MCF 10A (cell line): ENCODE results near the gene TMC3. TPM values are rescaled to one million over a fixed set of nuclear protein-coding genes. Genes with fewer than 3 reads are reported as not detected.

Experiments
- BruUV-seq: library from RNA; stranded (reverse); fragments of 400-500 nt; replicated peaks from 2 replicates; lab custom pipeline; 2021; lab: Mats Ljungman, UMichigan
- CTCF ChIA-PET: fragments of 300-600 bp; sonication (Branson Sonifier 250); formaldehyde crosslinking; extraction: SDS; loops from one replicate; lab custom pipeline; 2021; ENCODE audit warnings: antibody characterized with exemption, inconsistent platforms; lab: Yijun Ruan, JAX
- POLR2A ChIA-PET: fragments of 300-600, 350-650 bp; sonication (Branson Sonifier 250); formaldehyde crosslinking; extraction: SDS; loops from one replicate; lab custom pipeline; 2020; ENCODE audit warnings: antibody characterized with exemption, inconsistent platforms; lab: Yijun Ruan, JAX
- DNase-seq: peaks from one replicate; pipeline ENCODE4 v3.0.0-alpha.2; 2018; ENCODE audit not compliant: unreplicated experiment
- H3K27ac Mint-ChIP-seq: one replicate; pipeline ENCODE4 v1.8.0; 2022; ENCODE audit warnings: mild to moderate bottlenecking, low read depth, mixed read lengths; ENCODE audit not compliant: unreplicated experiment
- H3K27me3 Mint-ChIP-seq: one replicate; pipeline ENCODE4 v1.8.0; 2022; ENCODE audit warnings: mixed read lengths; ENCODE audit not compliant: insufficient read depth, unreplicated experiment
- H3K36me3 Mint-ChIP-seq: one replicate; pipeline ENCODE4 v1.8.0; 2022; ENCODE audit warnings: mild to moderate bottlenecking, moderate library complexity, mixed read lengths; ENCODE audit not compliant: insufficient read depth, unreplicated experiment
- H3K4me1 Mint-ChIP-seq: one replicate; pipeline ENCODE4 v1.8.0; 2022; ENCODE audit warnings: mixed read lengths; ENCODE audit not compliant: insufficient read depth, unreplicated experiment
- H3K4me3 Mint-ChIP-seq: one replicate; pipeline ENCODE4 v1.8.0; 2022; ENCODE audit warnings: mild to moderate bottlenecking, moderate library complexity, mixed read lengths; ENCODE audit not compliant: unreplicated experiment
- H3K9me3 Mint-ChIP-seq: one replicate; pipeline ENCODE4 v1.8.0; 2022; ENCODE audit warnings: mixed read lengths; ENCODE audit not compliant: unreplicated experiment
- CTCF ChIP-seq: fragments of 200-600 bp; IDR thresholded peaks from one replicate; pipeline ENCODE4 v1.8.0; 2022; ENCODE audit warnings: antibody characterized with exemption, mild to moderate bottlenecking; ENCODE audit not compliant: unreplicated experiment
- intact Hi-C: fragments of 100-400 bp; cut with micrococcal nuclease; formaldehyde crosslinking; loops from 2 replicates; pipeline ENCODE4 v1.14.1; 2022
- total RNA-seq: library from RNA; stranded (reverse); gene quantifications from 2 replicates; pipeline ENCODE4 v1.2.3, GENCODE V29; 2022

Gene TMC3
- total RNA-seq, 1 experiment from 2014 or later: not detected

- no TSS peak for BruUV-seq
- H3K9me3 Mint-ChIP-seq: no peaks in the 10 kb centered on the region
- ChIA-PET CTCF (interaction anchor here (0.8 to 0.9 kb wide), 2 partner anchors 25 to 95 kb away, joined by 4 to 5 read pairs; no protein-coding TSS in a partner anchor), POLR2A (no interaction called here)
- no peak overlapping the region for H3K27ac Mint-ChIP-seq
- DNase-seq: no peak
- no peak for TF ChIP-seq CTCF
- intact Hi-C loops: no loop called here
- no peak overlapping the region for H3K4me3 Mint-ChIP-seq
- H3K27me3 Mint-ChIP-seq: no peaks in the 10 kb centered on the region
- H3K36me3 Mint-ChIP-seq: no peaks in the 10 kb centered on the region
- peaks cover 6% of the 10 kb centered on the region for H3K4me1 Mint-ChIP-seq
Measured at GRCh38 chr15:81360491-81360890, 13.5 kb downstream of the TMC3 start.

GRCh38 chr15:81358248-81358647, 15.8 kb downstream of the TMC3 start:
- no TSS peak for BruUV-seq

GRCh38 chr15:81357180-81357686, 16.8 kb downstream of the TMC3 start:
- Mint-ChIP-seq H3K4me3 (no peak overlapping the region), H3K9me3 (no peaks in the 10 kb centered on the region), H3K4me1 (peaks cover 6% of the 10 kb centered on the region), H3K27ac (no peak overlapping the region), H3K27me3 (no peaks in the 10 kb centered on the region), H3K36me3 (no peaks in the 10 kb centered on the region)
- ChIA-PET CTCF (interaction anchor here (0.6 to 3.6 kb wide), 6 partner anchors 8 to 143 kb away, joined by 3 to 14 read pairs (median 4); no protein-coding TSS in a partner anchor), POLR2A (no interaction called here)
- no TSS peak for BruUV-seq
- DNase-seq: peak; percentile 11
- TF ChIP-seq CTCF: no peak
- intact Hi-C loops: no loop called here

More at GRCh38 chr15:81358248-81358647, 15.8 kb downstream of the TMC3 start:
- DNase-seq: no peak
- Mint-ChIP-seq H3K27me3 (no peaks in the 10 kb centered on the region), H3K4me1 (peaks cover 6% of the 10 kb centered on the region), H3K4me3 (no peak overlapping the region), H3K9me3 (no peaks in the 10 kb centered on the region), H3K27ac (no peak overlapping the region), H3K36me3 (no peaks in the 10 kb centered on the region)
- CTCF ChIA-PET: interaction anchor here (1.5 to 3.6 kb wide), 2 partner anchors 9 to 42 kb away, joined by 3 to 14 read pairs; no protein-coding TSS in a partner anchor
- intact Hi-C loops: no loop called here
- POLR2A ChIA-PET: no interaction called here
- TF ChIP-seq CTCF: no peak

GRCh38 chr15:81356252-81356651, 17.8 kb downstream of the TMC3 start:
- no peaks in the 10 kb centered on the region for H3K36me3 Mint-ChIP-seq
- ChIA-PET CTCF (interaction anchor here (0.6 to 3.6 kb wide), 5 partner anchors 15 to 142 kb away, joined by 3 to 14 read pairs (median 3); no protein-coding TSS in a partner anchor), POLR2A (interaction anchor here (0.7 to 0.9 kb wide), 2 partner anchors 17 to 53 kb away, joined by 3 read pairs; no protein-coding TSS in a partner anchor)
- H3K27ac Mint-ChIP-seq: no peak overlapping the region
- no peaks in the 10 kb centered on the region for H3K27me3 Mint-ChIP-seq
- no peak overlapping the region for H3K4me3 Mint-ChIP-seq
- intact Hi-C loops: no loop called here
- no peak for TF ChIP-seq CTCF
- no peaks in the 10 kb centered on the region for H3K9me3 Mint-ChIP-seq
- H3K4me1 Mint-ChIP-seq: peaks cover 6% of the 10 kb centered on the region
- no TSS peak for BruUV-seq
- DNase-seq: no peak
